Kidney (tissue), 14 donors: ENCODE measurements around the gene USP21. TPM values are rescaled to one million over a fixed set of nuclear protein-coding genes. Genes with fewer than 3 reads are reported as not detected.
A peak's percentile ranks its signal among the peaks of the same experiment; 100 is the strongest.

ENCODE experiments used
- DNase-seq, 5 donors: peaks; one replicate each; pipeline ENCODE4 v3.0.0-alpha.2; 2013 to 2020
- FAIRE-seq: peaks from 2 replicates; lab custom pipeline; 2012; peaks lifted over from hg19 to GRCh38; lab: Jason Lieb, UNC
- H3K27ac ChIP-seq, 2 donors: one replicate each; pipeline ENCODE4 v1.7.0; 2013; ENCODE audit warnings: low read depth in 2 of 2, low read length in 2 of 2, inconsistent platforms in 1 of 2
- H3K27me3 ChIP-seq: one replicate; pipeline ENCODE4 v1.7.1; 2013; ENCODE audit warnings: low read length, inconsistent platforms; ENCODE audit not compliant: control insufficient read depth, insufficient read depth
- H3K36me3 ChIP-seq, 3 donors: one replicate each; pipeline versions ENCODE4 v1.7.0 to v1.7.1; 2013; ENCODE audit warnings: low read length in 3 of 3, control low read depth in 1 of 3, inconsistent platforms in 1 of 3; ENCODE audit not compliant: insufficient read depth in 3 of 3, control insufficient read depth in 2 of 3
- H3K4me1 ChIP-seq, 3 donors: one replicate each; pipeline versions ENCODE4 v1.7.0 to v1.7.1; 2013; ENCODE audit warnings: low read length in 3 of 3, inconsistent platforms in 1 of 3, low read depth in 1 of 3; ENCODE audit not compliant: control insufficient read depth in 2 of 3, insufficient read depth in 2 of 3
- H3K4me3 ChIP-seq, 3 donors: one replicate each; pipeline versions ENCODE4 v1.7.0 to v1.8.1; 2013; ENCODE audit warnings: low read length in 3 of 3, control low read depth in 1 of 3, inconsistent platforms in 1 of 3
- H3K9ac ChIP-seq, 3 donors: one replicate each; pipeline versions ENCODE4 v1.7.0 to v1.7.1; 2013; ENCODE audit warnings: low read length in 3 of 3, control low read depth in 1 of 3, inconsistent platforms in 1 of 3
- H3K9me3 ChIP-seq, 3 donors: one replicate each; pipeline versions ENCODE4 v1.7.0 to v1.7.1; 2013; ENCODE audit warnings: low read length in 3 of 3, control low read depth in 1 of 3, inconsistent platforms in 1 of 3; ENCODE audit not compliant: control insufficient read depth in 2 of 3, insufficient read depth in 1 of 3
- CTCF ChIP-seq: IDR thresholded peaks from 3 replicates; pipeline ENCODE4 v1.5.1; 2012; ENCODE audit warnings: mild to moderate bottlenecking, moderate library complexity, borderline replicate concordance; ENCODE audit not compliant: insufficient read depth; ENCODE audit errors: extremely low read depth
- intact Hi-C: fragments of 100-400 bp; cut with DNase I; formaldehyde crosslinking; loops from one replicate; pipeline ENCODE4 v1.11.1; 2022
- polyA plus RNA-seq: library from polyadenylated mRNA; stranded (reverse); fragments of 350-450 nt; fragmentation: Illumina TruSeq; extraction: RNeasy Lipid Tissue Mini Kit (QIAGEN cat#74804); gene quantifications from one replicate; pipeline ENCODE4 v1.2.3, GENCODE V29; 2014; ENCODE audit warnings: low read depth, low replicate concordance; ENCODE audit not compliant: insufficient read depth
- total RNA-seq: library from RNA; stranded (reverse); fragmentation: NEBNext Ultra II Directional; extraction: Animal tissue kit (Norgen Biotek cat#: 25700); gene quantifications from one replicate; pipeline ENCODE4 v1.2.1, GENCODE V29; 2021
- donor health status: control.
- donor health status: control.
- donor health status: control.
- donor health status: control.
- donor health status: control.
- donor health status: DM: yes; HTN: yes; CAD: no.
- donor health status: Normal renal cell carcinoma (clear cell type).

Gene USP21
- total and polyA plus RNA-seq, 2 donors from 2014 or later, result 26.3 to 27.7 TPM

DNA sequence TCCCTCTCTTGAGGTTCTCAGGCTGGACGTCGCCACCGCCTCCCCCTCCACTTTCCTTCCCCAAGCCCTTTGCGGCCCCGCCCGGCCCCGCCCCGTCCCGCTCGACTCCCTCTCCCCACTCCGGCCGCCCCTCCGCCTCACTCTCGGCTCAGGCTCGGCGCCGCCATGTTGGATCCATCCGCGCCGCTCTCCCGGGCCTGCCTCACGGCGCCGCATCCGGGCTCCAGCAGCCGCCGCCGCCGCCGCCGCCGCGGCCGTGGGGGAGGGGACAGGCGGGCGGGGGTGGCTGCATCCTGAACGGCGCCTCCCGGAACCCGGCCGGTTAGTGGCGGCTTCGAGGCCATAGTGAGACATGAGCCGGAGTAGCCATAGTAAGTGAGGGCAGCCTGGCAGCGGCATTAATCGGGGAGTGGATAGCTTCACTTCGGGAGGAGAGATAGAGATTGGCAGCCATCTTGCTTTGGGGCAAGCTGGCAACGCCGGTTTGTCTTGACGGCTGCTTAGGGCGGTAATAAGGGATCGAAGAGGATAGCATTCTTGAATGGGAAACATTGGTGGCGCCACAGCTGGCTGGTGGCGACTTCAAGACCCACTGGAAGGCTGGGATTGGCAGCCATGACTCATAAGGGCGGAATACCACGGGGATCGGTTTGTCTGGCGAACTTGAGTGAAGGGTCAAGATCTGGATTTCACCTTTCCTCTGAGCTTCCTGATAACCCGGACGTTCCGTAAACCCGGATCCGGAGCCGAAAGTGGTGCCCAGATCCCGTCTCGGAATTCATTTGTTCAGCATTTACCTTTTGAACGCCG, 26.7 kb upstream of the USP21 start, which contains the start of gene DEDD:
Gene DEDD (minus strand): TSS at position 258 of the 810 bp plus-strand sequence. CDS start 8,205 bp downstream, outside the sequence.
- Histone ChIP-seq H3K4me3 (peak within 1 kb of the TSS; percentile 94 to 96 (median 94)), H3K36me3 (peaks cover 0 to 15% (median 8%) of the 10 kb centered on the region in 3 donors), H3K27ac (peak within 1 kb of the TSS; percentile 96 to 99), H3K9me3 (no peaks in the 10 kb centered on the region), H3K27me3 (no peaks in the 10 kb centered on the region), H3K4me1 (peaks cover 3 to 19% (median 9%) of the 10 kb centered on the region in 3 donors), H3K9ac (peak within 1 kb of the TSS; percentile 93 to 97 (median 96))
- intact Hi-C loops, result no loop called here
- DNase-seq (peak; percentile 96 to 98 (median 97)), FAIRE-seq (peak; percentile 39)
- no peak for TF ChIP-seq CTCF

DNA sequence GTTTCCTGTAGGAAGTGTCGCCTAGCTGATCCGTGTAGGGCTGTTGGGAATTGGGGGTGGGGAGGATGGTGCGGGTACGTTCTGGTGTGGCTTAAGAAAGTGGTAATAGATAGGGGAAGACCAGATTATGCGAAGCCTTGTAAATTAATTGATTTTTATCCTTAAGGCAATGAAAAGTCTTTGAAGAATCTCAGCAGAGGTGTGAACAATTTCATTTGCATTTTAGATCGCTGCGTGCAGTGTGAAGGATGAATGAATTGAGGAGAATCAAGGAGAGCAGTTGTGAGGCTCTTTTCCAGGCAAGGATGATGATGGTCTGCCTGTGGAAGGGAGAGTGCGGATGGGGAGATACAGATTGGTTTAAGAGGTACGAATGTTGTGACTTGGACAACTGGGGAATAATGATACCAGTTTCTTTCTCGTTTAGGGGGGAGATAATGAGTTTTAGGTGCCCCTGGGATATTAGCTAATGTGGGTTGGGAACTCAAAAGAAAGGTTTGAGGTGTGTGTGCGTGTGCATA, 26.0 kb upstream of the USP21 start:
- H3K4me3 ChIP-seq, result peak overlapping the region; percentile 94 to 96 (median 94)
- TF ChIP-seq CTCF, result no peak
- no peak for DNase-seq
- no peaks in the 10 kb centered on the region for H3K9me3 ChIP-seq
- no peaks in the 10 kb centered on the region for H3K27me3 ChIP-seq
- peak overlapping the region; percentile 81 to 97 (median 96) for H3K9ac ChIP-seq
- FAIRE-seq, result no peak
- H3K36me3 ChIP-seq, result peaks cover 0 to 9% (median 5%) of the 10 kb centered on the region in 3 donors
- peak overlapping the region; percentile 96 to 99 for H3K27ac ChIP-seq
- peaks cover 3 to 16% (median 7%) of the 10 kb centered on the region in 3 donors for H3K4me1 ChIP-seq
- intact Hi-C loops, result no loop called here

DNA sequence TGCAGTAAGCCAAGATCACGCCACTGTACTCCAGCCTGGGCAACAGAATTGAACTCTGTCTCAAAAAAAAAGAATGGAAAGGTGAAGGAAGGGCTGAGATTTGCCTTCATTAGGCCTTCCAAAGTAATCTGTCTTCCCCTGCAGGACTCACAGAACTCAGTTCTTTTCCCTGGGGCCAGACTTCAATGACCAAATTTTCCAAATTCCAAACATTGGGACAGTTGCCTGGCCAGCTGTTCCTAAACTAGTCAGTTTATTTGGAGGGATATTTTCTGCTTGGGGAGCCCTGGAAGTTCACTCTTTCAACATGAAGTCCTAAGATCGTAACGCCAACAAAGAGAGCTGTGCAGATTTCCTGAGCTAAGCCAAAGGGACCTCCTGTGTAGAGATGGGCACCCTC, 21.4 kb upstream of the USP21 start:
- H3K4me1 ChIP-seq, result peaks cover 0 to 13% (median 3%) of the 10 kb centered on the region in 3 donors
- H3K36me3 ChIP-seq, result no peaks in the 10 kb centered on the region
- intact Hi-C loops, result no loop called here
- TF ChIP-seq CTCF, result no peak
- no peak overlapping the region for H3K4me3 ChIP-seq
- no peak overlapping the region for H3K27ac ChIP-seq
- DNase-seq, result peak in 1 of 5 donors; percentile 29
- no peaks in the 10 kb centered on the region for H3K9me3 ChIP-seq
- H3K9ac ChIP-seq, result no peak overlapping the region
- FAIRE-seq, result no peak
- H3K27me3 ChIP-seq, result no peaks in the 10 kb centered on the region
